Retinal pigment epithelial cell (primary cell): Measurements from ENCODE around the gene HS6ST2.

Experiments used
- DNase-seq: peaks from one replicate; pipeline ENCODE4 v3.0.0-alpha.2; 2010; ENCODE audit warnings: low read depth
- H3K4me3 ChIP-seq: 2 replicates; pipeline ENCODE4 v1.5.1; 2011; ENCODE audit warnings: mild to moderate bottlenecking, low read length, control low read depth, moderate library complexity
- TF ChIP-seq, protein P1 (sequence below): conservative IDR thresholded peaks from 2 replicates; pipeline ENCODE4 v1.5.1; 2011; ENCODE audit warnings: low read depth, low read length, control low read depth, inconsistent platforms

HS6ST2 gene

DNA sequence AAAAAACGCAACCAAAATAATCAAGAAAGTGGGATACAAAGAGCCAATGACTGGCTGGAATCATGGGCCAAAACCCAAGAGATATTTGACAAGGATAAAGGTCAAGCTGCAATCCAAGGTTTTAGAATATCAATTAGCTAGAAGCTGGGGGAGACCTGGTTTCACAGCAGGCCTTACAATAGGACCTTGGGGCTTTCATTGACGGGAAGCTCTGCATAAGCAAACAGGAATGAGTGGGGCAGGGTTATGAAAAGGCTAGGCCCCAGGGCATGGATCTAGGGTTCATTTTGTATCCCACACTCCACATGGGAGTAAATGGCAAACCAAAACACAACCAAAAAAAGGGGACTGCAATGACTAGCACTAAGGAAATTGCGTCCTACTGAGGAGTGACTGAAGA is 215.3 kb downstream of the HS6ST2 start:
- no peak for DNase-seq
- TF ChIP-seq, protein P1, sequence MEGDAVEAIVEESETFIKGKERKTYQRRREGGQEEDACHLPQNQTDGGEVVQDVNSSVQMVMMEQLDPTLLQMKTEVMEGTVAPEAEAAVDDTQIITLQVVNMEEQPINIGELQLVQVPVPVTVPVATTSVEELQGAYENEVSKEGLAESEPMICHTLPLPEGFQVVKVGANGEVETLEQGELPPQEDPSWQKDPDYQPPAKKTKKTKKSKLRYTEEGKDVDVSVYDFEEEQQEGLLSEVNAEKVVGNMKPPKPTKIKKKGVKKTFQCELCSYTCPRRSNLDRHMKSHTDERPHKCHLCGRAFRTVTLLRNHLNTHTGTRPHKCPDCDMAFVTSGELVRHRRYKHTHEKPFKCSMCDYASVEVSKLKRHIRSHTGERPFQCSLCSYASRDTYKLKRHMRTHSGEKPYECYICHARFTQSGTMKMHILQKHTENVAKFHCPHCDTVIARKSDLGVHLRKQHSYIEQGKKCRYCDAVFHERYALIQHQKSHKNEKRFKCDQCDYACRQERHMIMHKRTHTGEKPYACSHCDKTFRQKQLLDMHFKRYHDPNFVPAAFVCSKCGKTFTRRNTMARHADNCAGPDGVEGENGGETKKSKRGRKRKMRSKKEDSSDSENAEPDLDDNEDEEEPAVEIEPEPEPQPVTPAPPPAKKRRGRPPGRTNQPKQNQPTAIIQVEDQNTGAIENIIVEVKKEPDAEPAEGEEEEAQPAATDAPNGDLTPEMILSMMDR: no peak
- no peak overlapping the region for H3K4me3 ChIP-seq

DNA sequence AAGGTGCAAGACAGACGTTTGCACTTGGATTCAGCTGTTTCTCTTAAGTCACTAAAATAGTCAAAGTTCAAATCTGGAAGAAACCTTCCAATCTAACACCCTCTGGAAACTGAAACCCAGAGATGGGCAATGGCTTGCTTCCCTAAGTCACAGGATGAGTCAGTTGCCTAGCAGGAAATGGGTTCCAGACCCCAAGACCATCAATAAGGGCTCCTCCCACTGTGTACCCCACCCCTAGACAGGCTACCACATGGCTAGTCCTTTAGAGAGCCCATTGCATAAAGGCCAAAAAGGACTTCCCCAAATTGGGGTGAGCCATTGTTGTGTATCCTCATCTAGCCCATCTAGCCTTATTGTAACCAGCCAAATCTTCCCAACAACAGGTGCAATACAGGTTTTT is 216.2 kb downstream of the HS6ST2 start:
- DNase-seq: no peak
- H3K4me3 ChIP-seq: no peak overlapping the region
- TF ChIP-seq, protein P1: no peak

DNA sequence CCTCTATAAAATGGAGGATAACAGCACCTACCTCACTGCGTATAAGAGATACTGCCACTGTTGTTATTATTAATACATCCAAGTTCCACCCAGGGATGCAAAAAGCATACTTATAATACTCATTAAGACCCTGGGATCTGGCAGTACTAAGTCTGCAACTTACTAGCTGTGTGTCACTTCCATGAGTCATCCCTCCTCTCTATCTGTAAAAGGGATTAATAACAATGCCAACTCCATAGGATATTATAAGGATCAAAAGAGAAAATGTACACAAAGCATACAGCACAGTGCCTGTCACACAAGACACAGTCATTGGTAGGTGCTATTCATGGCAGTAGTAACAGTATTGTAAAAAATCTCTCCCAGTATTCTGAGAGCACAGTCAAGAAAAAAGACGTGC is 216.7 kb downstream of the HS6ST2 start:
- H3K4me3 ChIP-seq: no peak overlapping the region
- TF ChIP-seq, protein P1: no peak
- peak; percentile 38 for DNase-seq

DNA sequence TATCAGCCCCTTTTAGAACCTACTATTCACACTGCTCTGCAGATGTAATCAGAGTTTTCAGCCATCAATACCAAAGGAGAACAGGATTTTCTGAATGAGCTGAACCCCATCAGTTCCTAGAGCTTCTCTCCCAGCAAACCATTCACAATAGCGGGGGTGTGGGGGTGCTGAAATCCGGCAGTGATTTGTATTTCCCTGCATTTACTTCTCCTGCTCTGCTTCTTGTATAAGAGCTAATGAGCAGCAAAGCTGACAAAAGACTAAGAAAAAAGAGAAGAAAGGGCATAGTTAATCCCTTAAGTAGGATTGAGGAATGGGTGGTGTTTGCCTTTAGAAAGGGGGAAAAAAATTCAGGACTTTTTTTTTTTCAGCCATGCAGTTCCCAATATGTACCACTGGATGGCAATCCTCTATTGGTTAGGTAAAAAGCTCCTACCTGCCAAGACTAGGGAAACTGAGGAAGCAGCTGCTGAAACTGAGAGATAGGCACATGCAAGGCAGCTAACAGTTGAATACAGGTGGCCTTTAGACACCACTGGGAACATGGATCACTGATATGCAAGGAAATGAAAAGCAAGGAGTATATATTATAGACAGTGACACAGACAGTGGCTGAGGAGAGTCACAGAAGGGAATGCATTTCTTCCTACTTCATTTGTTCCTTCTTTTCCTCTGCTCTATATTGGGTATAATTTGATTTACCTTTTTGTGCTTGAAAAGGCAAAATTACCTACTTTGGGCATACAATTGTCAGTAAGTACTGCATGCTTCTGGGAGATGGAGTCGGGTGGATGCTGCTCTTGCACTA is 217.9 kb downstream of the HS6ST2 start:
- DNase-seq: no peak
- H3K4me3 ChIP-seq: no peak overlapping the region
- TF ChIP-seq, protein P1: peak; percentile 75

DNA sequence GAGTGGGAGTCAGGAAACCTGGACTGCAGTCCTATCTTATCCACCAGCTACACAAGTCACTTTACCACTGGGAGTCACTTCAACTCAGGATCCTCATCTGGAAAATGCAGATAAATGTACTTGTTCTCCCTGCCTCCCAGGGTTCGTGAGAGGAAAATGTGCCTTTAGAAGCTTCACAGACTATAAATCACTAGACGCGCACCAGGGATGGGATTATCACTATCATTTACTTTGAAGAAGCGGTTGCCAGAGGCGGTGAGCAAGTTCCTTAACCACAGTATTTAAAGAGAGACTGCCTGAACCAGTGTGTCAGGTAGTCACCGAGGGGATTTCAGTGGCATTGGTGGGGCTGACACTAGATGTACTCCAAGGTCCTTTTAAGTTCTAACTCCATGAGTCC is 219.5 kb downstream of the HS6ST2 start:
- no peak for DNase-seq
- no peak overlapping the region for H3K4me3 ChIP-seq
- TF ChIP-seq, protein P1: no peak

DNA sequence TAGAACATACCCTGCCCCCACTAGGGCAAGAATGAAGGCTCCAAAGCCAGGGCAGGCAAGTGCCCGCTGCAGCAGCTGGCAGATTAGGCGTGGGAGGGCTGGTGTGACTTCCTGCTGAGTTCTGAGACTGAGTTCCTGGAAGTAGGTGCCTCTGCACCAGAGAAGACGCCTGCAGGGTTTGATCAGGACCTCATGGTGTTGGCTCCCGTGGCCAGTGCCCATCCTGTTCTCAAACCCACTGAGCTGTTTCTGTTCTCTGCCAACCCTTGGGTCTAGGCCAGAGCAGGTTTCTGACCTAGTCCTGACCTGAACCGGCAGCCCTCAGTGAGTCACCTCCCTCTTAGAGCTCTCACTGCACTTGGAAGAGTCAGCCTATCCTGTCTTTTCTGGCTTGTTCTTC is 220.7 kb downstream of the HS6ST2 start:
- DNase-seq: no peak
- TF ChIP-seq, protein P1: no peak
- no peak overlapping the region for H3K4me3 ChIP-seq

DNA sequence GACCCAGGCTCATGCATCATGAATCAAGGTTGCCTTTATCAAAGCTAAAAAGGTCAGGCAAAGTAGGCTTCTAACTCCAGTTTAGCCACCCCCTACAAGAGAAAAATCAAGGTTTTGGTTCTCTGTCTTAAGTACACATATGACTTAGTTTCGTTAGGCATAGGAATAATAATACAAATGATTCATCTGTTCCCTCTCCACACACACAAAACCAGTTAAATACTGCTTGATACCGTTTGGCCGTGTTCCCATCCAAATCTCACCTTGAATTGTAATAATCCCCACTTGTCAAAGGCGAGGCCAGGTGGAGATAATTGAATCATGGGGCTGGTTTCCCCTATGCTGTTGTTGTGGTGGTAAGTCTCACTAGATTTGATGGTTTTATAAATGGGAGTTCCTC is 226.2 kb downstream of the HS6ST2 start:
- TF ChIP-seq, protein P1: no peak
- H3K4me3 ChIP-seq: no peak overlapping the region

More for the DNA sequence above, 226.2 kb downstream of the HS6ST2 start:
- no peak for DNase-seq
